H9 (cell line): ENCODE data around the gene ATP2A2. TPM values are rescaled to one million over a fixed set of nuclear protein-coding genes. Genes with fewer than 3 reads are reported as not detected.

ENCODE experiments used
- DNase-seq: peaks from one replicate; pipeline ENCODE4 v3.0.0-alpha.2; 2017
- H2AFZ ChIP-seq: one replicate; pipeline ENCODE4 v1.6.1; 2013; ENCODE audit warnings: mild to moderate bottlenecking, low read length, control low read depth, moderate library complexity
- H2AK5ac ChIP-seq: 2 replicates; pipeline ENCODE4 v1.6.1; 2013; ENCODE audit warnings: low read length, control low read depth, mixed read lengths; ENCODE audit not compliant: insufficient read length
- H2BK120ac ChIP-seq: one replicate; pipeline ENCODE4 v1.6.1; 2013; ENCODE audit warnings: low read depth, mild to moderate bottlenecking, low read length, control low read depth, inconsistent platforms; ENCODE audit not compliant: poor library complexity, severe bottlenecking
- H2BK12ac ChIP-seq: 2 replicates; pipeline ENCODE4 v1.6.1; 2013; ENCODE audit warnings: low read length, control low read depth, mixed read lengths, low read depth; ENCODE audit not compliant: insufficient read length
- H2BK15ac ChIP-seq: 2 replicates; pipeline ENCODE4 v1.6.1; 2013; ENCODE audit warnings: low read depth, low read length, control low read depth
- H2BK20ac ChIP-seq: one replicate; pipeline ENCODE4 v1.6.1; 2013; ENCODE audit warnings: low read depth, mild to moderate bottlenecking, low read length, control low read depth, inconsistent platforms; ENCODE audit not compliant: poor library complexity, severe bottlenecking
- H2BK5ac ChIP-seq: 2 replicates; pipeline ENCODE4 v1.6.1; 2013; ENCODE audit warnings: low read length, control low read depth, mixed read lengths; ENCODE audit not compliant: insufficient read length
- H3K14ac ChIP-seq: 2 replicates; pipeline ENCODE4 v1.6.1; 2013; ENCODE audit warnings: low read length, control low read depth; ENCODE audit not compliant: insufficient read depth
- H3K18ac ChIP-seq: 2 replicates; pipeline ENCODE4 v1.6.1; 2013; ENCODE audit warnings: low read depth, mild to moderate bottlenecking, mixed read lengths, low read length, control low read depth; ENCODE audit not compliant: insufficient read length
- H3K23ac ChIP-seq: 2 replicates; pipeline ENCODE4 v1.6.1; 2013; ENCODE audit warnings: low read length, control low read depth, mixed read lengths, low read depth; ENCODE audit not compliant: insufficient read length
- H3K23me2 ChIP-seq: 2 replicates; pipeline ENCODE4 v1.6.1; 2013; ENCODE audit warnings: low read depth, mild to moderate bottlenecking, mixed read lengths, low read length, control low read depth; ENCODE audit not compliant: insufficient read length, poor library complexity, severe bottlenecking
- H3K27ac ChIP-seq: 2 replicates; pipeline ENCODE4 v1.5.1; 2013; ENCODE audit warnings: low read length, control low read depth, mixed read lengths, low read depth; ENCODE audit not compliant: insufficient read length
- H3K27me3 ChIP-seq: 2 replicates; pipeline ENCODE4 v1.6.1; 2013; ENCODE audit warnings: low read length, control low read depth, inconsistent platforms; ENCODE audit not compliant: insufficient read depth
- H3K4ac ChIP-seq: 2 replicates; pipeline ENCODE4 v1.6.1; 2013; ENCODE audit warnings: low read depth, mild to moderate bottlenecking, control low read depth, inconsistent platforms, low read length, moderate library complexity
- H3K4me1 ChIP-seq: 2 replicates; pipeline ENCODE4 v1.6.1; 2013; ENCODE audit warnings: low read length, control low read depth, inconsistent platforms; ENCODE audit not compliant: insufficient read depth
- H3K4me2 ChIP-seq: 2 replicates; pipeline ENCODE4 v1.6.1; 2013; ENCODE audit warnings: low read length, control low read depth, mixed read lengths; ENCODE audit not compliant: insufficient read length, insufficient read depth
- H3K56ac ChIP-seq: 2 replicates; pipeline ENCODE4 v1.6.1; 2013; ENCODE audit warnings: low read depth, mild to moderate bottlenecking, mixed read lengths, low read length, control low read depth; ENCODE audit not compliant: insufficient read length
- H3K79me1 ChIP-seq: 2 replicates; pipeline ENCODE4 v1.6.1; 2013; ENCODE audit warnings: low read depth, mild to moderate bottlenecking, moderate library complexity, low read length, control low read depth, inconsistent platforms; ENCODE audit not compliant: insufficient read depth, poor library complexity, severe bottlenecking
- H3K79me2 ChIP-seq: 2 replicates; pipeline ENCODE4 v1.6.1; 2013; ENCODE audit warnings: low read length, control low read depth, inconsistent platforms; ENCODE audit not compliant: insufficient read depth
- H3K9ac ChIP-seq: 2 replicates; pipeline ENCODE4 v1.6.1; 2013; ENCODE audit warnings: low read length, control low read depth, mixed read lengths; ENCODE audit not compliant: insufficient read length; ENCODE audit errors: extremely low read depth
- H3K9me3 ChIP-seq: one replicate; pipeline ENCODE4 v1.6.1; 2013; ENCODE audit warnings: low read depth, low read length, inconsistent platforms; ENCODE audit not compliant: control insufficient read depth
- H3T11ph ChIP-seq: one replicate; pipeline ENCODE4 v1.6.1; 2013; ENCODE audit warnings: mild to moderate bottlenecking, low read length, control low read depth, inconsistent platforms
- H4K20me1 ChIP-seq: one replicate; pipeline ENCODE4 v1.6.1; 2013; ENCODE audit not compliant: control insufficient read depth, insufficient read length, insufficient read depth
- H4K5ac ChIP-seq: 2 replicates; pipeline ENCODE4 v1.6.1; 2013; ENCODE audit warnings: low read depth, mild to moderate bottlenecking, mixed read lengths, low read length, control low read depth; ENCODE audit not compliant: insufficient read length
- H4K8ac ChIP-seq: replicated peaks from 2 replicates; pipeline ENCODE4 v1.6.1; 2013; ENCODE audit warnings: low read length, control low read depth, mixed read lengths, low read depth; ENCODE audit not compliant: insufficient read length
- H4K91ac ChIP-seq: 2 replicates; pipeline ENCODE4 v1.6.1; 2013; ENCODE audit warnings: low read depth, mild to moderate bottlenecking, moderate library complexity, mixed read lengths, low read length, control low read depth; ENCODE audit not compliant: insufficient read length
- H3K27ac Mint-ChIP-seq, 3 experiments: 2 replicates in 2 of 3; 3 replicates in 1 of 3; pipeline ENCODE4 v1.8.0; 2020 to 2021; ENCODE audit warnings: mixed read lengths in 3 of 3, mild to moderate bottlenecking in 1 of 3, moderate library complexity in 1 of 3
- H3K27me3 Mint-ChIP-seq: 2 replicates; pipeline ENCODE4 v1.8.0; 2021; ENCODE audit warnings: low read depth, mild to moderate bottlenecking, moderate library complexity, mixed read lengths
- H3K36me3 Mint-ChIP-seq, 3 experiments: 2 replicates in 2 of 3; 3 replicates in 1 of 3; pipeline ENCODE4 v1.8.0; 2020 to 2021; ENCODE audit warnings: low read depth in 3 of 3, mixed read lengths in 3 of 3; ENCODE audit not compliant: insufficient read depth in 1 of 3
- H3K4me1 Mint-ChIP-seq, 2 experiments: 2 replicates each; pipeline ENCODE4 v1.8.0; 2020; ENCODE audit warnings: mixed read lengths in 2 of 2
- H3K4me3 Mint-ChIP-seq, 2 experiments: 2 replicates in 1 of 2; 3 replicates in 1 of 2; pipeline ENCODE4 v1.8.0; 2020 to 2021; ENCODE audit warnings: mild to moderate bottlenecking in 2 of 2, mixed read lengths in 2 of 2, moderate library complexity in 1 of 2
- H3K9me3 Mint-ChIP-seq, 2 experiments: 2 replicates in 1 of 2; 3 replicates in 1 of 2; pipeline ENCODE4 v1.8.0; 2020; ENCODE audit warnings: mild to moderate bottlenecking in 2 of 2, mixed read lengths in 2 of 2, moderate library complexity in 1 of 2
- CTCF ChIP-seq: fragments of 200-600 bp; sonication (generic); conservative IDR thresholded peaks from 3 replicates; pipeline ENCODE4 v1.8.0; 2021; ENCODE audit warnings: antibody characterized with exemption, mild to moderate bottlenecking
- WGBS: extraction: QIAGEN DNeasy Blood & Tissue Kit; methylation state at CpG from one replicate; pipeline ENCODE4 v1.1.7; 2013; ENCODE audit warnings: missing lambda C conversion rate, low lambda C conversion rate, mixed read lengths; ENCODE audit not compliant: insufficient read length; ENCODE audit errors: extremely low coverage; 5-methylcytosine and 5-hydroxymethylcytosine counted together
- long read RNA-seq: library from polyadenylated mRNA; unstranded; transcript quantifications from one replicate; pipeline ENCODE4 v2.0.0, GENCODE V29; 2020
- total RNA-seq: library from RNA; stranded (reverse); gene quantifications from 2 replicates; pipeline ENCODE4 v1.2.1, GENCODE V29; 2021

Gene ATP2A2
- total RNA-seq, result 257 and 260 TPM in 2 replicates
- long read RNA-seq, full-length matches to known transcripts, result 1 of 38 reads
- long read RNA-seq, partial matches to known transcripts, result 12 of 38 reads
- long read RNA-seq, other reads (novel, unspliced or antisense), result 25 of 38 reads

GRCh38 chr12:110280779-110281548, at the start of gene ATP2A2:
Gene ATP2A2, plus strand, starts transcription at chr12:110281247. Its CDS starts 543 bp downstream, at chr12:110281790.
- H2AK5ac ChIP-seq, result no peak within 1 kb of the TSS
- H4K20me1 ChIP-seq, result no peaks in the 10 kb centered on the region
- no CpG with 5 or more reads among the region's 108 CpGs for WGBS
- Mint-ChIP-seq H3K4me3 (peak within 1 kb of the TSS; percentile 95 to 97), H3K27me3 (peaks cover 5% of the 10 kb centered on the region; the same call in 1 of the 2 replicates), H3K4me1 (peaks cover 44 to 50% of the 10 kb centered on the region in 2 experiments), H3K27ac (peak within 1 kb of the TSS; percentile 94 to 95 (median 95)), H3K9me3 (no peaks in the 10 kb centered on the region), H3K36me3 (peaks cover 18 to 37% (median 30%) of the 10 kb centered on the region in 3 experiments)
- peaks cover 30% of the 10 kb centered on the region; the same call in 1 of the 2 replicates for H3K79me2 ChIP-seq
- peak within 1 kb of the TSS; percentile 90 for H4K5ac ChIP-seq
- H3T11ph ChIP-seq, result no peak within 1 kb of the TSS
- H3K23me2 ChIP-seq, result peaks cover 13% of the 10 kb centered on the region
- no peak within 1 kb of the TSS; the same call in 1 of the 2 replicates for H3K4ac ChIP-seq
- H2BK5ac ChIP-seq, result no peak within 1 kb of the TSS
- H2BK15ac ChIP-seq, result no peak within 1 kb of the TSS
- no peak within 1 kb of the TSS for H4K91ac ChIP-seq
- no peak within 1 kb of the TSS for H4K8ac ChIP-seq
- no peak within 1 kb of the TSS for H2AFZ ChIP-seq
- peak; percentile 87 for DNase-seq
- no peaks in the 10 kb centered on the region for H3K9me3 ChIP-seq
- H2BK12ac ChIP-seq, result no peak within 1 kb of the TSS
- peak within 1 kb of the TSS; percentile 94 for H3K9ac ChIP-seq
- peaks cover 9% of the 10 kb centered on the region; the same call in 1 of the 2 replicates for H3K4me1 ChIP-seq
- no peak within 1 kb of the TSS for H3K23ac ChIP-seq
- H3K18ac ChIP-seq, result peak within 1 kb of the TSS; percentile 96
- H3K27ac ChIP-seq, result no peak within 1 kb of the TSS
- H3K14ac ChIP-seq, result peak within 1 kb of the TSS; percentile 99
- no peak within 1 kb of the TSS for H3K56ac ChIP-seq
- no peak for TF ChIP-seq CTCF
- H3K27me3 ChIP-seq, result no peaks in the 10 kb centered on the region
- H2BK120ac ChIP-seq, result no peak within 1 kb of the TSS
- H3K79me1 ChIP-seq, result no peaks in the 10 kb centered on the region
- peak within 1 kb of the TSS; percentile 88 for H3K4me2 ChIP-seq
- H2BK20ac ChIP-seq, result no peak within 1 kb of the TSS
